HepG2 (cell line): ENCODE measurements around the gene CARS2. TPM values are rescaled to one million over a fixed set of nuclear protein-coding genes. Genes with fewer than 3 reads are reported as not detected.

Experiments used
- ATAC-seq: fragments of 200-7000 bp; cut with Tn5 transposase; 3 replicates; pipeline ENCODE4 v1.9.1; 2020; ENCODE audit warnings: mild to moderate bottlenecking, moderate library complexity
- BruUV-seq: library from RNA; stranded (reverse); fragments of 400-500 nt; replicated peaks from 2 replicates; lab custom pipeline; 2021; lab: Mats Ljungman, UMichigan
- CTCF ChIA-PET: fragments of 300-600 bp; formaldehyde crosslinking; extraction: SDS; loops from one replicate; lab custom pipeline; 2021; ENCODE audit warnings: low total read pairs, inconsistent platforms, low intra/inter-chr PET ratio; lab: Yijun Ruan, JAX
- POLR2A ChIA-PET: fragments of 350-600 bp; sonication (Branson Sonifier 250); formaldehyde crosslinking; loops from one replicate; lab custom pipeline; 2020; ENCODE audit warnings: antibody characterized with exemption, inconsistent platforms; lab: Yijun Ruan, JAX
- DNase-seq: peaks from one replicate; pipeline ENCODE4 v3.0.0-alpha.2; 2015; ENCODE audit warnings: low spot score
- FAIRE-seq: peaks from 3 replicates; lab custom pipeline; 2011; peaks lifted over from hg19 to GRCh38; lab: Jason Lieb, UNC
- H2AFZ ChIP-seq: one replicate; pipeline ENCODE4 v1.6.1; 2011; ENCODE audit warnings: low read length, inconsistent platforms
- H3K27ac ChIP-seq: fragments of 300-600 bp; 3 replicates; pipeline ENCODE4 v1.8.0; 2011; ENCODE audit warnings: mixed run types, mild to moderate bottlenecking, mixed read lengths, low read length, inconsistent platforms; ENCODE audit not compliant: insufficient read depth; ENCODE audit errors: extremely low read length
- H3K27me3 ChIP-seq, 2 experiments: fragments of 200-600 bp in 1 of 2; 2 replicates in 1 of 2; 3 replicates in 1 of 2; pipeline versions ENCODE4 v1.6.0 to v1.8.0; 2011; ENCODE audit warnings: low read length in 2 of 2, mild to moderate bottlenecking in 2 of 2, moderate library complexity in 2 of 2, inconsistent platforms in 1 of 2; ENCODE audit not compliant: insufficient read depth in 2 of 2, control insufficient read depth in 1 of 2
- H3K36me3 ChIP-seq, 2 experiments: fragments of 200-600 bp in 1 of 2; replicated peaks in 1 of 2; 2 replicates in 1 of 2; 3 replicates in 1 of 2; pipeline versions ENCODE4 v1.5.1 to v1.8.0; 2011; ENCODE audit warnings: low read length in 2 of 2, inconsistent platforms in 1 of 2; ENCODE audit not compliant: insufficient read depth in 2 of 2, control insufficient read depth in 1 of 2
- H3K4me1 ChIP-seq: 2 replicates; pipeline ENCODE4 v1.5.1; 2012; ENCODE audit warnings: low read length, inconsistent platforms; ENCODE audit not compliant: insufficient read depth
- H3K4me2 ChIP-seq: 2 replicates; pipeline ENCODE4 v1.6.0; 2011; ENCODE audit warnings: low read depth, low read length, inconsistent platforms
- H3K4me3 ChIP-seq, 3 experiments: fragments of 200-600 bp in 1 of 3; sonication (generic), shearing (Covaris generic) in 1 of 3; replicated peaks in 1 of 3; 2 replicates each; pipeline ENCODE4 v1.5.1; 2011 to 2016; ENCODE audit warnings: low read length in 3 of 3, inconsistent platforms in 2 of 3, low read depth in 2 of 3, mild to moderate bottlenecking in 2 of 3, control low read depth in 1 of 3, mixed read lengths in 1 of 3; ENCODE audit not compliant: insufficient read depth in 1 of 3
- H3K79me2 ChIP-seq: one replicate; pipeline ENCODE4 v1.6.1; 2011; ENCODE audit warnings: low read length, inconsistent platforms; ENCODE audit not compliant: insufficient read depth
- H3K9ac ChIP-seq: 2 replicates; pipeline ENCODE4 v1.6.0; 2011; ENCODE audit warnings: mild to moderate bottlenecking, low read depth, low read length, inconsistent platforms; ENCODE audit not compliant: insufficient read depth
- H3K9me3 ChIP-seq: 2 replicates; pipeline ENCODE4 v1.5.1; 2012; ENCODE audit warnings: mild to moderate bottlenecking, low read length
- H4K20me1 ChIP-seq: 2 replicates; pipeline ENCODE4 v1.6.0; 2011; ENCODE audit warnings: inconsistent platforms, mild to moderate bottlenecking, low read length, moderate library complexity; ENCODE audit not compliant: insufficient read depth
- HNF4A ChIP-seq: sonication (generic); formaldehyde crosslinking; IDR thresholded peaks from 2 replicates; pipeline ENCODE4 v1.4.0; 2020; ENCODE audit warnings: missing genetic modification reagents
- HNF4G ChIP-seq, 2 experiments: sonication (generic) in 1 of 2; formaldehyde crosslinking in 1 of 2; IDR thresholded peaks; 2 replicates each; pipeline versions ENCODE4 v1.4.0 to v1.6.1; 2011 to 2020; ENCODE audit warnings: borderline replicate concordance in 2 of 2, low read depth in 2 of 2, mild to moderate bottlenecking in 2 of 2, low read length in 1 of 2, missing genetic modification reagents in 1 of 2, moderate library complexity in 1 of 2
- JUND ChIP-seq: sonication (generic); formaldehyde crosslinking; IDR thresholded peaks from 2 replicates; pipeline ENCODE4 v1.8.0; 2022; ENCODE audit warnings: mild to moderate bottlenecking, missing genetic modification reagents
- KLF15 ChIP-seq: sonication (generic); formaldehyde crosslinking; IDR thresholded peaks from 2 replicates; pipeline ENCODE4 v1.8.1; 2023; ENCODE audit warnings: borderline replicate concordance, mild to moderate bottlenecking, inconsistent platforms, missing genetic modification reagents, mixed read lengths
- NCOA5 ChIP-seq: sonication (generic); formaldehyde crosslinking; IDR thresholded peaks from 2 replicates; pipeline ENCODE4 v1.4.0; 2020; ENCODE audit warnings: missing genetic modification reagents
- SNAPC4 ChIP-seq: sonication (generic); formaldehyde crosslinking; IDR thresholded peaks from 2 replicates; pipeline ENCODE4 v1.4.0; 2020; ENCODE audit warnings: mild to moderate bottlenecking, missing genetic modification reagents
- ZEB1 ChIP-seq: IDR thresholded peaks from 2 replicates; pipeline ENCODE4 v1.6.1; 2012; ENCODE audit warnings: mild to moderate bottlenecking, low read depth, inconsistent platforms; ENCODE audit not compliant: insufficient replicate concordance
- ZNF263 ChIP-seq: sonication (generic); formaldehyde crosslinking; IDR thresholded peaks from 2 replicates; pipeline ENCODE4 v1.4.0; 2020; ENCODE audit warnings: missing genetic modification reagents
- ZNF652 ChIP-seq: IDR thresholded peaks from 2 replicates; pipeline ENCODE4 v1.6.1; 2016; ENCODE audit warnings: low read depth, borderline replicate concordance
- WGBS: methylation state at CpG from one replicate; pipeline ENCODE4 v1.1.6; 2017; ENCODE audit warnings: low lambda C conversion rate; 5-methylcytosine and 5-hydroxymethylcytosine counted together
- in situ Hi-C: cut with HindIII; loops from 2 replicates; pipeline ENCODE4 v1.10.0; 2017; ENCODE audit warnings: low pct_unique_long_range_greater_than_20kb; ENCODE audit not compliant: extremely low pct_ligation_motif_present
- intact Hi-C: fragments of 100-400 bp; cut with micrococcal nuclease; formaldehyde crosslinking; loops from one replicate; pipeline ENCODE4 v1.10.0; 2022; ENCODE audit not compliant: unreplicated experiment
- polyA plus RNA-seq, 8 experiments: library from polyadenylated mRNA; depleted of rRNA in 3 of 8; stranded (reverse) in 7 of 8; unstranded in 1 of 8; fragments of >200 nt; fragmentation: Illumina TruSeq in 4 of 8; extraction: Trizol in 4 of 8; gene quantifications; 2 replicates each; pipeline versions ENCODE4 v1.2.1 to v1.2.3, GENCODE V29; 2011 to 2016; ENCODE audit warnings: low read depth in 4 of 8, missing spikeins in 1 of 8, mixed read lengths in 1 of 8; ENCODE audit not compliant: insufficient read depth in 1 of 8
- total RNA-seq, 5 experiments: library from RNA; depleted of rRNA; stranded (reverse); fragments of >200 nt; fragmentation: Illumina TruSeq; extraction: Trizol; gene quantifications; 2 replicates each; pipeline ENCODE4 v1.2.3, GENCODE V29; 2016; ENCODE audit warnings: low read depth in 1 of 5
- TF ChIP-seq, protein P1 (sequence below): sonication (generic); formaldehyde crosslinking; IDR thresholded peaks from 2 replicates; pipeline ENCODE4 v1.4.0; 2020; ENCODE audit warnings: missing genetic modification reagents, borderline replicate concordance

Gene CARS2
- total and polyA plus RNA-seq, 2 of the 13 experiments (the other 11 are each of a cell fraction or from before 2014, with no cell fraction given) = 41.1 to 59.3 TPM

GRCh38 chr13:110620596-110620995, 85.3 kb downstream of the CARS2 start (continued):
- TF ChIP-seq, protein P1, sequence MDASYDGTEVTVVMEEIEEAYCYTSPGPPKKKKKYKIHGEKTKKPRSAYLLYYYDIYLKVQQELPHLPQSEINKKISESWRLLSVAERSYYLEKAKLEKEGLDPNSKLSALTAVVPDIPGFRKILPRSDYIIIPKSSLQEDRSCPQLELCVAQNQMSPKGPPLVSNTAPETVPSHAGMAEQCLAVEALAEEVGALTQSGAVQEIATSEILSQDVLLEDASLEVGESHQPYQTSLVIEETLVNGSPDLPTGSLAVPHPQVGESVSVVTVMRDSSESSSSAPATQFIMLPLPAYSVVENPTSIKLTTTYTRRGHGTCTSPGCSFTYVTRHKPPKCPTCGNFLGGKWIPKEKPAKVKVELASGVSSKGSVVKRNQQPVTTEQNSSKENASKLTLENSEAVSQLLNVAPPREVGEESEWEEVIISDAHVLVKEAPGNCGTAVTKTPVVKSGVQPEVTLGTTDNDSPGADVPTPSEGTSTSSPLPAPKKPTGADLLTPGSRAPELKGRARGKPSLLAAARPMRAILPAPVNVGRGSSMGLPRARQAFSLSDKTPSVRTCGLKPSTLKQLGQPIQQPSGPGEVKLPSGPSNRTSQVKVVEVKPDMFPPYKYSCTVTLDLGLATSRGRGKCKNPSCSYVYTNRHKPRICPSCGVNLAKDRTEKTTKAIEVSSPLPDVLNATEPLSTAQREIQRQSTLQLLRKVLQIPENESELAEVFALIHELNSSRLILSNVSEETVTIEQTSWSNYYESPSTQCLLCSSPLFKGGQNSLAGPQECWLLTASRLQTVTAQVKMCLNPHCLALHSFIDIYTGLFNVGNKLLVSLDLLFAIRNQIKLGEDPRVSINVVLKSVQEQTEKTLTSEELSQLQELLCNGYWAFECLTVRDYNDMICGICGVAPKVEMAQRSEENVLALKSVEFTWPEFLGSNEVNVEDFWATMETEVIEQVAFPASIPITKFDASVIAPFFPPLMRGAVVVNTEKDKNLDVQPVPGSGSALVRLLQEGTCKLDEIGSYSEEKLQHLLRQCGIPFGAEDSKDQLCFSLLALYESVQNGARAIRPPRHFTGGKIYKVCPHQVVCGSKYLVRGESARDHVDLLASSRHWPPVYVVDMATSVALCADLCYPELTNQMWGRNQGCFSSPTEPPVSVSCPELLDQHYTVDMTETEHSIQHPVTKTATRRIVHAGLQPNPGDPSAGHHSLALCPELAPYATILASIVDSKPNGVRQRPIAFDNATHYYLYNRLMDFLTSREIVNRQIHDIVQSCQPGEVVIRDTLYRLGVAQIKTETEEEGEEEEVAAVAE (CRISPR knock-in tag) = no peak
- TF ChIP-seq NCOA5 (CRISPR knock-in tag) = no peak
- 0 out of 2 replicates have a peak, but pooled peaks have one; percentile 41 for TF ChIP-seq HNF4G (IDR thresholded peaks at IDR 0.05; ENCODE audit: borderline replicate concordance, low read depth, low read length)
- TF ChIP-seq HNF4G (CRISPR knock-in tag; IDR thresholded peaks at IDR 0.05; ENCODE audit: borderline replicate concordance, low read depth) = no peak
- TF ChIP-seq ZNF652 (CRISPR knock-in tag) = peak; percentile 64; the same call in 1 of the 2 replicates
- TF ChIP-seq KLF15 = no peak
- peak; percentile 66; the same call in 1 of the 2 replicates for TF ChIP-seq HNF4A
- no peak for TF ChIP-seq JUND
- TF ChIP-seq, all 625 proteins: peak for 4

DNA sequence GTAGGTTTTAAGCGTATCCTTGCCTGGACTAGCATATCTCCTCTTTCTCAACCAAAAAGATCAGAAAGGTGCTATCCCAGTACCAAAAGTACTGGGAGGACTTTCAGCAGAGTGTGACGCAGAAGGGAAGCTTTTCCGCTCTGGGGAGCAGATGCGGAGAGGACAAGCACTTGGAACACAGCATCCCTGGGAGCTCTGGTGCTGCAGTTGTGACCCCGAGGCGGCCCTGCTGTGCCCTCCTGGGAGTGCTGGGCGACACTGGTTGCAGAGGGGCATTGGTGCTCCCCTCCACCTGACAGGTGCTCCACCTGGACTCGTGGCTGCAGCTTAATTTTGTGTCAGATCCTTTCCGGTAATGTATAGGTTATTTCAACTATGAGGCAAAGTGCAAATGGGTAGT, 87.1 kb downstream of the CARS2 start:
- Histone ChIP-seq H3K36me3 (peaks cover 7 to 16% of the 10 kb centered on the region in 2 experiments; a peak in 4 of 5 replicates), H3K27me3 (no peaks in the 10 kb centered on the region), H4K20me1 (peaks cover 37% of the 10 kb centered on the region), H3K9ac (no peak overlapping the region), H3K9me3 (no peaks in the 10 kb centered on the region), H3K79me2 (peaks cover 75% of the 10 kb centered on the region), H3K4me3 (no peak overlapping the region), H3K27ac (no peak overlapping the region), H2AFZ (no peak overlapping the region), H3K4me2 (no peak overlapping the region), H3K4me1 (peaks cover 51% of the 10 kb centered on the region)
- ChIA-PET POLR2A (no interaction called here), CTCF (no interaction called here)
- TF ChIP-seq ZNF263 (CRISPR knock-in tag) = peak; percentile 89
- no peak for TF ChIP-seq ZEB1
- TF ChIP-seq SNAPC4 (CRISPR knock-in tag) = no peak
- ATAC-seq = no peak
- no TSS peak for BruUV-seq
- no peak for FAIRE-seq
- DNase-seq = no peak
- intact Hi-C loops (loop anchor here (5.0 kb wide), 1 partner anchor 161 kb away; no protein-coding TSS in a partner anchor), in situ Hi-C loops (no loop called here)
- WGBS = 96% methylated on average over 7 of the region's 9 CpGs
